GM18951 (cell line): ENCODE data around the gene CCDC149.

Experiments
- POLR2A ChIP-seq: IDR thresholded peaks from 4 replicates; pipeline ENCODE4 v1.6.1; 2011; ENCODE audit warnings: mild to moderate bottlenecking; ENCODE audit not compliant: insufficient read length, insufficient read depth; ENCODE audit errors: extremely low read depth
- in situ Hi-C: fragments of 300-500 bp; cut with MboI; formaldehyde crosslinking; loops from one replicate; pipeline ENCODE4 v1.12.0; 2022; ENCODE audit warnings: low sequenced_read_pairs, mixed read lengths, inconsistent platforms; ENCODE audit not compliant: unreplicated experiment

Gene CCDC149

GRCh38 chr4:24775750-24776149 lies 137.1 kb downstream of the CCDC149 start:
- in situ Hi-C loops = no loop called here
- no peak for TF ChIP-seq POLR2A

DNA sequence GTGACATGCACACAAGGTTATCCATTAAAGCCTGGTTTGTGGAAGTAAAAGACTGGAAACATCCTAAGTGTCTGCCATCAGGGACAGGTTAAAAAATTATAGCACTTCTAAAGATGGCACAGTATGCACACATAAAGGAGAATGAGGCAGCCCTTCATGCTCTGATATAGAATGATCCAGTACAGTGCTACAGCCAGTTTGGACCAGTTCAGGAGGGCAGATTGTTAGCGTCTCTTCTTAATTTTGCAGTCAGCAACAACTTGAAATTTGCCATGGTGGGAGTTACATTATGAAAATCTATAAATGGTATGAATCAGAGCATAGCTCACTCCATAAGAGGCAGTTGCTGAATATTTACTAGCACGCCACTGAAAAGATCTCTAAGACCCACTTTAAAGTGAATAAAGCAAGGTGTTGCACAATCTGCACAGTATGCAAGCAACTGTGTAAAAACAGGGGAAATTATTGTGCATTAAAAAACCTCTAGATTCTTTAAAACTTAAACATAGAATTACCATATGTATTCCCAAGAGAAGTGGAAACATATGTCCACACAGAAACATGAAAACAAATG lies 137.7 kb downstream of the CCDC149 start:
- no peak for TF ChIP-seq POLR2A
- in situ Hi-C loops = no loop called here

DNA sequence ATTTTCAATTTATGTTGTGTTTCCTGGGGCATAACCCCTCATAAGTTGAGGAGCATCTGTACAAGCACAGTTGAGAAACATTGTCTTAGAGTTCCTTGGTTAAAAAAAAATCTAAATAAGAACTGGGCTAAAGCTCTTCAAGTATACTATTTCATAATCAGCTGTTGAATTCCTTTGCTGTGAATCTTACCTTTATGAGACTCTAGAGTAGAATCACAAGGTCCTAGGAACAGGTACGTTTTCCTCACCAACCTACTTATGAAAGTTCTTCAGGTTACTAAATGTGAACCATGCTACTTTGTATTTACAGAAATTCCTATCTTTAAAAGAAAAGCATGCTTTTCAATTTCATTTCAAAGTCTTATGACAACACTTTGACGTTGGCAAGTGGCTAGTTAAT lies 138.4 kb downstream of the CCDC149 start:
- no peak for TF ChIP-seq POLR2A
- in situ Hi-C loops = no loop called here

DNA sequence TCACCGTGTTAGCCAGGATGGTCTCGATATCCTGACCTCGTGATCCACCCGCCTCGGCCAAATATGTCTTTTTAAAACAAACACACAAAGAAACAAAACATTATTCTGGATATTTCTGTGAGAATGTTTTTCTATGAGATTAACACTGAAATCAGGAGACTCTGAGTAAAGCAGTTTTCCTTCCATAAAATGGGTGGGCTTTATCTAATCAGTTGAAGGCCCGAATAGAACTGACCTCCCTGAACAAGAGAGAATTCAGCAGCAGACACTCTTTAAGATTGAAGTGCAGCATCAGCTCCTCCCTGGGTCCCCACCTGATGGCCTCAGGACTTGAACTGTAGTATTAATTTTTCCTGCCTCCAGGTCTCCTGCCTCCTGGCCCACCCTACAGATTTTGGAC lies 139.9 kb downstream of the CCDC149 start:
- in situ Hi-C loops = no loop called here
- TF ChIP-seq POLR2A = no peak

- TF ChIP-seq POLR2A = no peak
- in situ Hi-C loops = no loop called here
Measured at GRCh38 chr4:24772061-24772705, 140.7 kb downstream of the CCDC149 start.

- in situ Hi-C loops = no loop called here
- no peak for TF ChIP-seq POLR2A
Measured at GRCh38 chr4:24771241-24771640, 141.6 kb downstream of the CCDC149 start.

DNA sequence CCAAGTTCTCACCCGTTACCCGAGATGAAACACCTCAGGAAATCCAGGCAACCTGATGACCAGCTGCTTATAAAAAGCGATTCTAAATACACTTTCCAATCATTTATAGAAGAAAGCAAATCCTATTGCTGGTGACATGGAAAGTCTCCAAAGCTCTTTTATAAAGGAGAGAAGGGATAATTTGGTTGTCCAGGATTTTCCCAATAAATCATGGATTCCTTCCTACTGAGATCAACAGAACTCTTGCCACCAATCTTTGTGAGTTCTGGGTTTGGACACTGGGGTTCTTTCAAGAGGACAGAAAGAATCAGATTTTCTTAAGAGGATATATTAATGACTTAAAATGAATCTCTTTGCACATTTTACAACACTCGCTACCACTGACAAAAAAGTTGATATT lies 142.2 kb downstream of the CCDC149 start:
- TF ChIP-seq POLR2A = no peak
- in situ Hi-C loops = no loop called here

GRCh38 chr4:24770032-24770584 lies 142.7 kb downstream of the CCDC149 start:
- no peak for TF ChIP-seq POLR2A
- in situ Hi-C loops = no loop called here

DNA sequence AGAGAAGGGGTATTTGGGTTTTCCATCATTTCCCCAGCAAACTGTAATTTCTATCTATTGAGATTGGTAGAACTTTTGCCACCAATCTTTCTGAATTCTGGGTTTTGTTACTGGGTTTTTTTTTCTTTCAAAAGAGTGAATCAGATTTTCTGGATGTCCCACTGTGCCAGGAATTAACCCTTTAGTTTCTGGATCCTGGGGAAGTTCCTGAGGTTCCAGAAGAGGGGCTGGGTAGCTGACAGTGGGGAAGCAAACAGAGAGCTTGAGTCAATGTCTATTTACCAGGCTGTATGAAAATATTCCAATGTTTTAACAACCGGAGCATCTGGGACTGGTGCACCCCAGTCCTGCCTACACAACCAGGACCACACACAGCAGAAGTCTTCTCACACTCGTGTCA lies 143.3 kb downstream of the CCDC149 start:
- no peak for TF ChIP-seq POLR2A

GRCh38 chr4:24768604-24769003 lies 144.2 kb downstream of the CCDC149 start:
- TF ChIP-seq POLR2A = no peak

More for the DNA sequence above, 143.3 kb downstream of the CCDC149 start:
- in situ Hi-C loops = no loop called here

DNA sequence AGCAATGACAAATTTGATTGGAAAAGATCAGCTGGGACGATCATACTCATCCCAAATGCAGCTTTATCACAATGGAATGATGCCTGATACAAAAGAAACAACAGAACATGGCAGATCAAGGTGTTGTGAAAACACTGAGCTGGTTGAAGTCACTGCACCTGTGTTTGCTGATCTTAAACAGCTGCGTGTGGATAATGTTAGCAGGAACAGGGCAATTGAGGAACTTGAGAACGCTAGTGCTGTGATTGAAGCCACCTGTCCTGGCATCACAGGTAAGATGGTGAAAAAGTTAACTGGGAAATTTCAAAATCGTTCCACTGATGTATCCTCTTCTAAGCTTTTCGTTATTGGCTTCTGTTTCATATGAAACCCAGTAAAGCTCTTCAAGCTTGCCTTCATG lies 144.8 kb downstream of the CCDC149 start:
- in situ Hi-C loops = no loop called here
- TF ChIP-seq POLR2A = no peak

More at GRCh38 chr4:24768604-24769003, 144.2 kb downstream of the CCDC149 start:
- in situ Hi-C loops = no loop called here

- in situ Hi-C loops = no loop called here
- no peak for TF ChIP-seq POLR2A
Measured at GRCh38 chr4:24765376-24765988, 147.4 kb downstream of the CCDC149 start.

DNA sequence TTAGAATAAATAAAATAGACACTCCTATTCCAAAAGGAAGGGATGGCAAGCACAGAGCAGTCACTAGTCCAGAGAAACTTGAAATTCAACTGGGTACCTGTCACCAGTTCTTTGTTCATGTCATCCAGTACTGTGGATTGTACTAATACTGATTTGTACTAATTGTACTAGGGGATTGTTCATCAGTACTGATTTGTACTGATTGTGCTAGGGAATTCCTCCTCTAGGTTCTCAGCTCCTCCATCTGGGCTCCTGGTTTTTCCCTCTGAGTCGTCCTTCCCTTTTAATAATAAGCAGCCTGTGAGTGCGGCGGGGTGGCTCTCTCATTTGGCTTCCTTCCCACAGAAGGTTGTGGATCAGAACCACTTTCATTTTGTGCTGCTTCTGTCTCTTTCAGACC lies 148.5 kb downstream of the CCDC149 start:
- no peak for TF ChIP-seq POLR2A
- in situ Hi-C loops = no loop called here
